Tibial nerve (tissue), 4 donors: ENCODE measurements around the gene C1QTNF9B. TPM values are rescaled to one million over a fixed set of nuclear protein-coding genes. Genes with fewer than 3 reads are reported as not detected.

Experiments used
- DNase-seq, 2 donors: peaks; one replicate each; pipeline ENCODE4 v3.0.0-alpha.2; 2019; ENCODE audit warnings: low spot score in 2 of 2
- H3K27ac ChIP-seq, 4 donors: fragments of 200-600 bp; sonication (generic) in 3 of 4; one replicate each; pipeline ENCODE4 v1.5.1; 2017 to 2019; ENCODE audit warnings: mild to moderate bottlenecking in 1 of 4
- H3K27me3 ChIP-seq, 2 donors: fragments of 200-600 bp; sonication (generic) in 1 of 2; one replicate each; pipeline versions ENCODE4 v1.5.1 to v1.6.0; 2017 to 2019
- H3K36me3 ChIP-seq, 3 donors: fragments of 200-600 bp; sonication (generic); one replicate each; pipeline ENCODE4 v1.5.1; 2018 to 2019
- H3K4me1 ChIP-seq, 4 donors: fragments of 200-600 bp; sonication (generic) in 3 of 4; one replicate each; pipeline ENCODE4 v1.5.1; 2017 to 2019
- H3K4me3 ChIP-seq, 4 donors: fragments of 200-600 bp; sonication (generic) in 3 of 4; one replicate each; pipeline ENCODE4 v1.5.1; 2017 to 2019; ENCODE audit warnings: mild to moderate bottlenecking in 1 of 4, moderate library complexity in 1 of 4
- H3K9me3 ChIP-seq, 4 donors: fragments of 200-600 bp; sonication (generic) in 3 of 4; one replicate each; pipeline ENCODE4 v1.5.1; 2017 to 2019
- EP300 ChIP-seq, 2 donors: sonication (generic); formaldehyde crosslinking; IDR thresholded peaks; one replicate each; pipeline ENCODE4 v1.6.1; 2017; ENCODE audit warnings: antibody characterized with exemption in 2 of 2, mild to moderate bottlenecking in 1 of 2
- POLR2A ChIP-seq, 2 donors: fragments of 450-650 bp; IDR thresholded peaks; one replicate each; pipeline ENCODE4 v1.6.1; 2017; ENCODE audit warnings: antibody characterized with exemption in 2 of 2, mild to moderate bottlenecking in 2 of 2, moderate library complexity in 2 of 2
- WGBS, 2 donors: methylation state at CpG; one replicate each; pipeline ENCODE4 v1.1.5; 2018; 5-methylcytosine and 5-hydroxymethylcytosine counted together
- total RNA-seq, 4 donors: library from RNA; depleted of rRNA; stranded (reverse); fragments of >200 nt; gene quantifications; one replicate each; pipeline ENCODE4 v1.1.0, GENCODE V29; 2016
- TF ChIP-seq, protein P1 (sequence below), 5 experiments: fragments of 200-600 bp in 3 of 5; fragments of 450-650 bp in 2 of 5; sonication (generic) in 3 of 5; IDR thresholded peaks; one replicate each; pipeline ENCODE4 v1.5.1; 2016 to 2019; ENCODE audit warnings: antibody characterized with exemption in 5 of 5, mild to moderate bottlenecking in 3 of 5, moderate library complexity in 2 of 5

The C1QTNF9B gene
- total RNA-seq, 4 donors from 2014 or later: 2.0 TPM; not detected in 3

DNA sequence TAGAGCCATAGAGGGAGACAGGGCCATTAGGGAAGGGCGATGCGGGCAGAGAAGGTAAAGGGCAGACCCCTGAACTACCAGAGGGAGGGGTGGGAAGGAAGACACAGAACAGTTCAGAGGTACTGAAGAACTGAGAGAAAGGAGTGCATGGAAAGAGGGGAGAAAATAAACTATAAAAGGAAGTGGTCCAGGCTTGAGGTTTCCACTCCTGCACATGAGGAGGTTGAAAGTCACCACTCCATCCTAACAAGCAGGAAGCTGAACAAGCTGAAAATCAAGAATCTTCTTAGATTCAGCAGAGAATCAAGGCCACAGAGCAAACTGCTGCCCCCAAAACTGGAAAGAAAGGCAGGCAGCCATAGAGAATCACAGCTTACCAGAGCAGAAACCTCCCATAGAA lies 53.2 kb downstream of the C1QTNF9B start:
- Histone ChIP-seq H3K27ac (no peak overlapping the region), H3K4me3 (no peak overlapping the region), H3K4me1 (no peaks in the 10 kb centered on the region), H3K36me3 (peaks cover 0 to 36% (median 0%) of the 10 kb centered on the region in 3 donors), H3K27me3 (no peaks in the 10 kb centered on the region), H3K9me3 (no peaks in the 10 kb centered on the region)
- no peak for DNase-seq
- TF ChIP-seq, protein P1, sequence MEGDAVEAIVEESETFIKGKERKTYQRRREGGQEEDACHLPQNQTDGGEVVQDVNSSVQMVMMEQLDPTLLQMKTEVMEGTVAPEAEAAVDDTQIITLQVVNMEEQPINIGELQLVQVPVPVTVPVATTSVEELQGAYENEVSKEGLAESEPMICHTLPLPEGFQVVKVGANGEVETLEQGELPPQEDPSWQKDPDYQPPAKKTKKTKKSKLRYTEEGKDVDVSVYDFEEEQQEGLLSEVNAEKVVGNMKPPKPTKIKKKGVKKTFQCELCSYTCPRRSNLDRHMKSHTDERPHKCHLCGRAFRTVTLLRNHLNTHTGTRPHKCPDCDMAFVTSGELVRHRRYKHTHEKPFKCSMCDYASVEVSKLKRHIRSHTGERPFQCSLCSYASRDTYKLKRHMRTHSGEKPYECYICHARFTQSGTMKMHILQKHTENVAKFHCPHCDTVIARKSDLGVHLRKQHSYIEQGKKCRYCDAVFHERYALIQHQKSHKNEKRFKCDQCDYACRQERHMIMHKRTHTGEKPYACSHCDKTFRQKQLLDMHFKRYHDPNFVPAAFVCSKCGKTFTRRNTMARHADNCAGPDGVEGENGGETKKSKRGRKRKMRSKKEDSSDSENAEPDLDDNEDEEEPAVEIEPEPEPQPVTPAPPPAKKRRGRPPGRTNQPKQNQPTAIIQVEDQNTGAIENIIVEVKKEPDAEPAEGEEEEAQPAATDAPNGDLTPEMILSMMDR (IDR thresholded peaks at IDR 0.05): no peak
- no peak for TF ChIP-seq POLR2A (IDR thresholded peaks at IDR 0.05)
- TF ChIP-seq EP300 (IDR thresholded peaks at IDR 0.05): no peak
- 93 to 94% methylated on average over 2 of the region's 2 CpGs for WGBS, 2 donors

DNA sequence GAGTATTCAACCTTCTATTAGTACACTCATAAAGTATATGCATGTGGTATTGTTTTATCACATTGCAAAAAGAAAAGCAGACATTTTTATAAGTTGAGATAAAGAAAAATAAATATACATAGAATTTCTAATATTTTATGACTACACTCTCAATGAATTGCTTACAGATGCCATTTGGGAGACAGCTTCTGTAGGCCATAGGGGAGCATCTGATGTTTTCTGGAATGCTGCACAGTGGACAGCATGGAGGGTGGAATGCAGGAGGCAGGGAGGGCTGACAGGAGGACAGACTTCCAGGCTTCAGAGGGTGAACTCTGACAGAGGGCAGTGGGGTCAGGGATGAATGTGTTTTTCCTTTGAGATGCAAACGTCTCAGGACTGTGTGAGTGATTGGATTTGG lies 53.9 kb downstream of the C1QTNF9B start:
- WGBS, 2 donors: 25 to 38% methylated on average over 1 of the region's 1 CpG
- H3K4me1 ChIP-seq: no peaks in the 10 kb centered on the region
- no peaks in the 10 kb centered on the region for H3K9me3 ChIP-seq
- TF ChIP-seq, protein P1 (IDR thresholded peaks at IDR 0.05): no peak
- TF ChIP-seq EP300 (IDR thresholded peaks at IDR 0.05): no peak
- no peak for TF ChIP-seq POLR2A (IDR thresholded peaks at IDR 0.05)
- H3K27ac ChIP-seq: no peak overlapping the region
- H3K27me3 ChIP-seq: no peaks in the 10 kb centered on the region
- DNase-seq: no peak
- H3K4me3 ChIP-seq: no peak overlapping the region
- H3K36me3 ChIP-seq: peaks cover 0 to 36% (median 0%) of the 10 kb centered on the region in 3 donors

DNA sequence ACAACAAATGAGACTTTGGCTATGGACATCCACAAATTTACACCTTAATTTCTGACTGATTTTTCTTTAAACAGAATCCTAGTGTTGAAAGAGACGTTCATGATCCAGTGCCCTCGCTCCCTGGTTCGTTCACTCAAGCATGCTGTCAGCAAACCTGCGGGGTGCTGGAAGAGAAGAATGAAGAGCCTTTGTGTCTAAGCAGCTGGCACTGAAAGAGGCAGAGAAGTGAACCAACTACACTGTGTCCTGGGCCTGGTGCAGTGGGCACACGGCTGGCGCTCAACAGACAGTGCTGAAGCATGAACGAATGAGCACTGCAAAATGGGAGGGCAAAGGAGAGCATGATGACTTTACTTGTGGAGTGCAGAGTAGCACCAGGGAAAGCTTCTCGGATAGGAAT lies 54.9 kb downstream of the C1QTNF9B start:
- H3K9me3 ChIP-seq: no peaks in the 10 kb centered on the region
- 87 to 92% methylated on average over 8 of the region's 8 CpGs for WGBS, 2 donors
- peaks cover 0 to 38% (median 0%) of the 10 kb centered on the region in 3 donors for H3K36me3 ChIP-seq
- DNase-seq: no peak
- no peaks in the 10 kb centered on the region for H3K27me3 ChIP-seq
- H3K27ac ChIP-seq: no peak overlapping the region
- no peaks in the 10 kb centered on the region for H3K4me1 ChIP-seq
- TF ChIP-seq POLR2A (IDR thresholded peaks at IDR 0.05) (no peak), EP300 (IDR thresholded peaks at IDR 0.05) (no peak)
- TF ChIP-seq, protein P1 (IDR thresholded peaks at IDR 0.05): no peak
- no peak overlapping the region for H3K4me3 ChIP-seq

Other genes starting within 250 kb of the C1QTNF9B start
- gene MIPEP, start 8.1 kb downstream of the C1QTNF9B start, total RNA-seq: 10 to 100 TPM in 3 of 4 donors, 1 to 10 TPM in 1; 8.4 to 25.8 (median 16.4) TPM